SK-N-SH (cell line): Measurements from ENCODE around the gene SAMD14. TPM values are rescaled to one million over a fixed set of nuclear protein-coding genes. Genes with fewer than 3 reads are reported as not detected.

Source experiments
- CTCF ChIA-PET: fragments of 300-600, 350-600 bp; formaldehyde crosslinking; extraction: SDS; loops from one replicate; lab custom pipeline; 2021; lab: Yijun Ruan, JAX
- POLR2A ChIA-PET: fragments of 350-600 bp; sonication (Branson Sonifier 250); formaldehyde crosslinking; extraction: SDS; loops from one replicate; lab custom pipeline; 2020; ENCODE audit warnings: antibody characterized with exemption, inconsistent platforms; lab: Yijun Ruan, JAX
- DNase-seq: peaks from one replicate; pipeline ENCODE4 v3.0.0; 2012
- H2AFZ ChIP-seq: fragments of 200-600 bp; sonication (generic); 2 replicates; pipeline ENCODE4 v1.8.1; 2016; ENCODE audit warnings: antibody characterized with exemption, mild to moderate bottlenecking, low read depth
- H3F3A ChIP-seq: fragments of 200-600 bp; sonication (generic); replicated peaks from 2 replicates; pipeline ENCODE3; 2016; ENCODE audit warnings: antibody characterized with exemption, mild to moderate bottlenecking; ENCODE audit not compliant: insufficient read depth
- H3K27ac ChIP-seq, 2 experiments: fragments of 200-500 bp in 1 of 2; fragments of 200-600 bp in 1 of 2; sonication (Bioruptor generic) in 1 of 2; sonication (generic), shearing (Covaris generic) in 1 of 2; 2 replicates each; pipeline versions ENCODE4 v1.5.1 to v1.6.1; 2014 to 2016; ENCODE audit warnings: low read depth in 2 of 2, inconsistent platforms in 1 of 2, low read length in 1 of 2, mild to moderate bottlenecking in 1 of 2, mixed read lengths in 1 of 2
- H3K27me3 ChIP-seq: fragments of 200-600 bp; sonication (generic), shearing (Covaris generic); 2 replicates; pipeline ENCODE4 v1.6.1; 2016; ENCODE audit warnings: mixed run types; ENCODE audit not compliant: insufficient read depth
- H3K36me3 ChIP-seq, 2 experiments: fragments of 200-500 bp in 1 of 2; fragments of 200-600 bp in 1 of 2; sonication (Bioruptor generic) in 1 of 2; sonication (generic) in 1 of 2; replicated peaks in 1 of 2; 2 replicates each; pipeline versions ENCODE3 to v1.5.1; 2014 to 2016; ENCODE audit warnings: low read length in 1 of 2, mild to moderate bottlenecking in 1 of 2; ENCODE audit not compliant: insufficient read depth in 2 of 2, control insufficient read depth in 1 of 2
- H3K4me1 ChIP-seq, 2 experiments: fragments of 200-500 bp in 1 of 2; fragments of 200-600 bp in 1 of 2; sonication (Bioruptor generic) in 1 of 2; sonication (generic), shearing (Covaris generic) in 1 of 2; 2 replicates each; pipeline versions ENCODE4 v1.5.1 to v1.6.1; 2014 to 2016; ENCODE audit warnings: low read depth in 1 of 2, low read length in 1 of 2, mixed run types in 1 of 2; ENCODE audit not compliant: insufficient read depth in 2 of 2, control insufficient read depth in 1 of 2
- H3K4me2 ChIP-seq: fragments of 200-600 bp; sonication (generic), shearing (Covaris generic); 2 replicates; pipeline ENCODE4 v1.6.1; 2017; ENCODE audit warnings: mixed run types
- H3K4me3 ChIP-seq, 2 experiments: fragments of 200-500 bp in 1 of 2; fragments of 200-600 bp in 1 of 2; sonication (Bioruptor generic) in 1 of 2; sonication (generic), shearing (Covaris generic) in 1 of 2; 2 replicates each; pipeline versions ENCODE4 v1.5.1 to v1.8.1; 2014 to 2016; ENCODE audit warnings: low read depth in 2 of 2, inconsistent platforms in 1 of 2, low read length in 1 of 2, mild to moderate bottlenecking in 1 of 2, mixed read lengths in 1 of 2, moderate library complexity in 1 of 2
- H3K79me2 ChIP-seq: fragments of 200-600 bp; sonication (generic); 2 replicates; pipeline ENCODE4 v1.8.1; 2017; ENCODE audit warnings: mild to moderate bottlenecking; ENCODE audit not compliant: insufficient read depth
- H3K9ac ChIP-seq: fragments of 200-600 bp; sonication (generic); 2 replicates; pipeline ENCODE4 v1.6.1; 2017; ENCODE audit warnings: mixed run types
- H3K9me2 ChIP-seq: fragments of 200-600 bp; sonication (generic); 2 replicates; pipeline ENCODE4 v1.6.1; 2017; ENCODE audit warnings: mixed run types
- H3K9me3 ChIP-seq: fragments of 200-600 bp; sonication (generic); 2 replicates; pipeline ENCODE4 v1.6.1; 2017; ENCODE audit warnings: mixed run types, mild to moderate bottlenecking, moderate library complexity
- H4K20me1 ChIP-seq: fragments of 200-600 bp; sonication (generic); 2 replicates; pipeline ENCODE4 v1.6.1; 2017; ENCODE audit warnings: mild to moderate bottlenecking, mixed run types; ENCODE audit not compliant: insufficient read depth
- ELF1 ChIP-seq: IDR thresholded peaks from 2 replicates; pipeline ENCODE4 v1.4.0; 2012
- EP300 ChIP-seq, 2 experiments: IDR thresholded peaks; 2 replicates each; pipeline versions ENCODE4 v1.4.0 to v1.6.1; 2012; ENCODE audit warnings: borderline replicate concordance in 1 of 2, low read depth in 1 of 2, low read length in 1 of 2
- EZH2phosphoT487 ChIP-seq: fragments of 200-600 bp; sonication (generic); IDR thresholded peaks from 2 replicates; pipeline ENCODE4 v1.6.1; 2017; ENCODE audit warnings: low read depth, mixed run types, mild to moderate bottlenecking, antibody characterized with exemption, moderate library complexity, borderline replicate concordance
- FOSL2 ChIP-seq: IDR thresholded peaks from 2 replicates; pipeline ENCODE4 v1.4.0; 2012; ENCODE audit warnings: low read depth, mild to moderate bottlenecking, moderate library complexity, borderline replicate concordance
- FOXJ3 ChIP-seq: sonication (generic); formaldehyde crosslinking; IDR thresholded peaks from 2 replicates; pipeline ENCODE4 v1.5.1; 2020; ENCODE audit warnings: mild to moderate bottlenecking, missing genetic modification reagents
- FOXM1 ChIP-seq: IDR thresholded peaks from 2 replicates; pipeline ENCODE4 v1.4.0; 2012; ENCODE audit warnings: low read depth, mild to moderate bottlenecking
- GATA2 ChIP-seq: sonication (generic); formaldehyde crosslinking; IDR thresholded peaks from 2 replicates; pipeline ENCODE4 v1.5.0; 2020; ENCODE audit warnings: mild to moderate bottlenecking, missing genetic modification reagents
- IRF3 ChIP-seq: fragments of 150-350 bp; IDR thresholded peaks from 2 replicates; pipeline ENCODE4 v1.6.1; 2016; ENCODE audit warnings: mild to moderate bottlenecking, low read depth, low read length
- JUND ChIP-seq: IDR thresholded peaks from 2 replicates; pipeline ENCODE4 v1.4.0; 2012
- MXI1 ChIP-seq: IDR thresholded peaks from 2 replicates; pipeline ENCODE4 v1.6.1; 2012; ENCODE audit warnings: mild to moderate bottlenecking, low read depth, low read length, improper control_type of control experiment
- NFIC ChIP-seq: IDR thresholded peaks from 2 replicates; pipeline ENCODE4 v1.4.0; 2012; ENCODE audit warnings: borderline replicate concordance
- NRF1 ChIP-seq: IDR thresholded peaks from 2 replicates; pipeline ENCODE4 v1.6.1; 2012; ENCODE audit warnings: low read depth, mild to moderate bottlenecking, low read length
- POLR2AphosphoS5 ChIP-seq: IDR thresholded peaks from 2 replicates; pipeline ENCODE4 v1.6.1; 2012; ENCODE audit warnings: low read depth, low read length
- RCOR1 ChIP-seq: fragments of 150-350 bp; IDR thresholded peaks from 2 replicates; pipeline ENCODE4 v1.6.1; 2017; ENCODE audit warnings: antibody characterized with exemption, low read length
- REST ChIP-seq: IDR thresholded peaks from 2 replicates; pipeline ENCODE4 v1.6.1; 2012; ENCODE audit warnings: mild to moderate bottlenecking, low read depth, low read length, moderate library complexity
- RFX5 ChIP-seq: IDR thresholded peaks from 2 replicates; pipeline ENCODE4 v1.6.1; 2012; ENCODE audit warnings: mild to moderate bottlenecking, improper control_type of control experiment, low read length
- RXRA ChIP-seq: IDR thresholded peaks from 2 replicates; pipeline ENCODE4 v1.4.0; 2012; ENCODE audit warnings: low read depth, mild to moderate bottlenecking, borderline replicate concordance
- TAF1 ChIP-seq: IDR thresholded peaks from 2 replicates; pipeline ENCODE4 v1.6.1; 2012; ENCODE audit warnings: low read depth, mild to moderate bottlenecking, low read length, moderate library complexity, borderline replicate concordance
- USF1 ChIP-seq: IDR thresholded peaks from 2 replicates; pipeline ENCODE4 v1.4.0; 2012; ENCODE audit warnings: low read depth, borderline replicate concordance
- YY1 ChIP-seq: IDR thresholded peaks from 2 replicates; pipeline ENCODE4 v1.4.0; 2012; ENCODE audit warnings: low read depth, mild to moderate bottlenecking
- WGBS: methylation state at CpG from one replicate; pipeline ENCODE4 v1.1.6; 2017; ENCODE audit warnings: low lambda C conversion rate; 5-methylcytosine and 5-hydroxymethylcytosine counted together
- polyA plus RNA-seq, 3 experiments: library from polyadenylated mRNA; depleted of rRNA; stranded (reverse); fragments of >200 nt; gene quantifications; 2 replicates each; pipeline ENCODE4 v1.2.3, GENCODE V29; 2012
- TF ChIP-seq, protein P1 (sequence below): fragments of 200-600 bp; sonication (generic); IDR thresholded peaks from 2 replicates; pipeline ENCODE4 v1.6.1; 2017; ENCODE audit warnings: antibody characterized with exemption, mild to moderate bottlenecking, moderate library complexity
- TF ChIP-seq, protein P2 (sequence below): IDR thresholded peaks from 2 replicates; pipeline ENCODE4; 2012
- TF ChIP-seq, protein P3 (sequence below): fragments of 150-350 bp; IDR thresholded peaks from 2 replicates; pipeline ENCODE4 v1.6.1; 2017; ENCODE audit warnings: antibody characterized with exemption, low read length, low read depth, borderline replicate concordance

Gene SAMD14
- polyA plus RNA-seq, 1 of the 3 experiments (the other 2 are of a cell fraction) = 3.4 TPM

DNA sequence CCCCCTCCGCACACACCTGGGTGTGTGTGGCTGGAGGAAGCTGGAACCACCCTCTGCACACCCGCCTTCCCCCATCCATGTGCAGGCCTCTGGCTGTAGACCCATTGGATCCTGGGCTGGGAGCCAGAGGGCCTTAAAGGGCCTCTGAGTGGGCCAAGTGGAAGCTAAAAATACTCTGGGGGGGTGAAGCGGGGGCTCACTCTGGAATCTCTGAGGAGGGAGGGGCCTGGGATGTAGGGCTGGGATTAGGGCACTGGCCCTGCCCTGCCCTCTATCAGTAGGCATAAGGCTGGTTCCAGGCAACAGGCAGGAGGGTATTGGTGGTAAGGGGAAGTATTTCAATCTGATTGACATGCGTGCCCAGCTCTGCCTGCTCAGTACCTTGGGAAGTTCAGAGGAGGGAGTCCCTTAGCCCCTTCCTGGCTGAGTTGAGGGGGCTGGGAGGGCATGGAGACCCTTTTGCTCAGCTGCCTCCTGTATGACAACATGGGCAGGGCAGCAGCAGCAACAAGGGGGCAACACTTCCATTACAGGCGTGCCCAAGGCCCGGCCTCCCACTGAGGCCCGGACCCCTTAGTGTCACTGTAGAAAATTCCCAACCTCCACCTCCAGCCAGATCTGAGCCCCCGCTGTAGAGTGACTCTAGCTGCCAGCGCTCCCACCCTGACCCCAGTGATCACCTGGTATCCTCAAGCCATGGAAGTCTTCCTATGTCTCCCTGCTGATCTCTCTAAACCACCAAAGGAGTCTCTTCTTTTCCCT lies 68.8 kb downstream of the SAMD14 start:
- Histone ChIP-seq H3K9me3 (no peaks in the 10 kb centered on the region), H2AFZ (no peak overlapping the region), H3K4me2 (peak overlapping the region; percentile 96), H3K27ac (peak overlapping the region; percentile 77 to 100), H3K79me2 (peaks cover 95% of the 10 kb centered on the region), H4K20me1 (no peaks in the 10 kb centered on the region), H3K9me2 (no peaks in the 10 kb centered on the region), H3K4me3 (peak overlapping the region; percentile 4 to 91; a peak in 3 of 4 replicates), H3K4me1 (peaks cover 65% of the 10 kb centered on the region in 2 experiments), H3K9ac (peak overlapping the region; percentile 98), H3K27me3 (no peaks in the 10 kb centered on the region), H3K36me3 (peaks cover 0 to 46% of the 10 kb centered on the region in 2 experiments), H3F3A (peaks cover 91% of the 10 kb centered on the region)
- no peak for DNase-seq
- ChIA-PET POLR2A (no interaction called here), CTCF (interaction anchor here (0.7 to 9.0 kb wide), 15 partner anchors 8 to 505 kb away, joined by 3 to 61 read pairs (median 4); partner anchors contain the start of genes COL1A1, DLX3 and PDK2)
- WGBS = 77% methylated on average over 9 of the region's 9 CpGs
- TF ChIP-seq GATA2 = no peak
- no peak for TF ChIP-seq EZH2phosphoT487
- TF ChIP-seq RFX5 = no peak
- no peak for TF ChIP-seq FOXJ3 (CRISPR knock-in tag)
- no peak for TF ChIP-seq USF1
- peak in 1 of 2 experiments; percentile 89; a peak in 3 of 4 replicates for TF ChIP-seq EP300 (IDR thresholded peaks at IDR 0.05; ENCODE audit: borderline replicate concordance in 1 of 2, low read depth in 1 of 2, low read length in 1 of 2)
- TF ChIP-seq, protein P1, sequence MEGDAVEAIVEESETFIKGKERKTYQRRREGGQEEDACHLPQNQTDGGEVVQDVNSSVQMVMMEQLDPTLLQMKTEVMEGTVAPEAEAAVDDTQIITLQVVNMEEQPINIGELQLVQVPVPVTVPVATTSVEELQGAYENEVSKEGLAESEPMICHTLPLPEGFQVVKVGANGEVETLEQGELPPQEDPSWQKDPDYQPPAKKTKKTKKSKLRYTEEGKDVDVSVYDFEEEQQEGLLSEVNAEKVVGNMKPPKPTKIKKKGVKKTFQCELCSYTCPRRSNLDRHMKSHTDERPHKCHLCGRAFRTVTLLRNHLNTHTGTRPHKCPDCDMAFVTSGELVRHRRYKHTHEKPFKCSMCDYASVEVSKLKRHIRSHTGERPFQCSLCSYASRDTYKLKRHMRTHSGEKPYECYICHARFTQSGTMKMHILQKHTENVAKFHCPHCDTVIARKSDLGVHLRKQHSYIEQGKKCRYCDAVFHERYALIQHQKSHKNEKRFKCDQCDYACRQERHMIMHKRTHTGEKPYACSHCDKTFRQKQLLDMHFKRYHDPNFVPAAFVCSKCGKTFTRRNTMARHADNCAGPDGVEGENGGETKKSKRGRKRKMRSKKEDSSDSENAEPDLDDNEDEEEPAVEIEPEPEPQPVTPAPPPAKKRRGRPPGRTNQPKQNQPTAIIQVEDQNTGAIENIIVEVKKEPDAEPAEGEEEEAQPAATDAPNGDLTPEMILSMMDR = no peak
- TF ChIP-seq FOXM1 = no peak
- TF ChIP-seq JUND = peak; percentile 65; the same call in 1 of the 2 replicates
- no peak for TF ChIP-seq REST
- TF ChIP-seq, protein P2, sequence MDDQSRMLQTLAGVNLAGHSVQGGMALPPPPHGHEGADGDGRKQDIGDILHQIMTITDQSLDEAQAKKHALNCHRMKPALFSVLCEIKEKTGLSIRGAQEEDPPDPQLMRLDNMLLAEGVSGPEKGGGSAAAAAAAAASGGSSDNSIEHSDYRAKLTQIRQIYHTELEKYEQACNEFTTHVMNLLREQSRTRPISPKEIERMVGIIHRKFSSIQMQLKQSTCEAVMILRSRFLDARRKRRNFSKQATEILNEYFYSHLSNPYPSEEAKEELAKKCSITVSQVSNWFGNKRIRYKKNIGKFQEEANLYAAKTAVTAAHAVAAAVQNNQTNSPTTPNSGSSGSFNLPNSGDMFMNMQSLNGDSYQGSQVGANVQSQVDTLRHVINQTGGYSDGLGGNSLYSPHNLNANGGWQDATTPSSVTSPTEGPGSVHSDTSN = peak; percentile 73
- TF ChIP-seq NFIC = peak; percentile 98
- no peak for TF ChIP-seq NRF1
- TF ChIP-seq RCOR1 = no peak
- peak; percentile 65; the same call in 1 of the 2 replicates for TF ChIP-seq POLR2AphosphoS5
- no peak for TF ChIP-seq TAF1
- TF ChIP-seq YY1 = peak; percentile 47; the same call in 1 of the 2 replicates
- TF ChIP-seq IRF3 = no peak
- TF ChIP-seq, protein P3, sequence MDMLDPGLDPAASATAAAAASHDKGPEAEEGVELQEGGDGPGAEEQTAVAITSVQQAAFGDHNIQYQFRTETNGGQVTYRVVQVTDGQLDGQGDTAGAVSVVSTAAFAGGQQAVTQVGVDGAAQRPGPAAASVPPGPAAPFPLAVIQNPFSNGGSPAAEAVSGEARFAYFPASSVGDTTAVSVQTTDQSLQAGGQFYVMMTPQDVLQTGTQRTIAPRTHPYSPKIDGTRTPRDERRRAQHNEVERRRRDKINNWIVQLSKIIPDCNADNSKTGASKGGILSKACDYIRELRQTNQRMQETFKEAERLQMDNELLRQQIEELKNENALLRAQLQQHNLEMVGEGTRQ = no peak
- peak; percentile 93 for TF ChIP-seq RXRA
- TF ChIP-seq ELF1 = no peak
- peak; percentile 29; the same call in 1 of the 2 replicates for TF ChIP-seq FOSL2
- no peak for TF ChIP-seq MXI1
